WTC11 (cell line): ENCODE results near the gene FBXL13. TPM values are rescaled to one million over a fixed set of nuclear protein-coding genes. Genes with fewer than 3 reads are reported as not detected.
"Not testable (repeated sequence)": the region's sequence is repeated elsewhere in the genome, so short reads cannot be mapped to it uniquely, and the experiment has no call there.

Experiments used
- ATAC-seq: fragments of 200-7000 bp; cut with Tn5 transposase; 2 replicates; pipeline ENCODE4 v1.10.0; 2021; ENCODE audit warnings: mild to moderate bottlenecking, moderate library complexity
- CTCF ChIA-PET: fragments of 300-600 bp; sonication (Branson Sonifier 250); formaldehyde crosslinking; loops from one replicate; lab custom pipeline; 2021; ENCODE audit warnings: antibody characterized with exemption; lab: Charles Lee
- POLR2A ChIA-PET: fragments of 350-600 bp; sonication (Branson Sonifier 250); formaldehyde crosslinking; loops from one replicate; lab custom pipeline; 2021; ENCODE audit warnings: antibody characterized with exemption; lab: Charles Lee
- DNase-seq: peaks from one replicate; pipeline ENCODE4 v3.0.0; 2021; ENCODE audit warnings: low spot score
- H3K27ac Mint-ChIP-seq: 2 replicates; pipeline ENCODE4 v1.8.0; 2021; ENCODE audit warnings: mixed read lengths
- H3K27me3 Mint-ChIP-seq: 2 replicates; pipeline ENCODE4 v1.8.0; 2021; ENCODE audit warnings: low read depth, mild to moderate bottlenecking, moderate library complexity, mixed read lengths
- H3K36me3 Mint-ChIP-seq: 2 replicates; pipeline ENCODE4 v1.8.0; 2021; ENCODE audit warnings: mixed read lengths
- H3K4me1 Mint-ChIP-seq: 2 replicates; pipeline ENCODE4 v1.8.0; 2022; ENCODE audit warnings: mixed read lengths
- H3K4me3 Mint-ChIP-seq: 2 replicates; pipeline ENCODE4 v1.8.0; 2021; ENCODE audit warnings: mild to moderate bottlenecking, moderate library complexity, mixed read lengths
- H3K9me3 Mint-ChIP-seq: 2 replicates; pipeline ENCODE4 v1.8.0; 2021; ENCODE audit warnings: mixed read lengths
- AFF4 ChIP-seq: sonication (generic); formaldehyde crosslinking; IDR thresholded peaks from 2 replicates; pipeline ENCODE4 v1.8.1; 2023; ENCODE audit warnings: mild to moderate bottlenecking, missing genetic modification reagents, borderline replicate concordance
- CTCF ChIP-seq: fragments of 200-600 bp; IDR thresholded peaks from 2 replicates; pipeline ENCODE4 v1.8.0; 2022; ENCODE audit warnings: antibody characterized with exemption
- ESRRA ChIP-seq: sonication (generic); formaldehyde crosslinking; IDR thresholded peaks from 2 replicates; pipeline ENCODE4 v1.8.1; 2022; ENCODE audit warnings: mild to moderate bottlenecking, missing genetic modification reagents, borderline replicate concordance
- ETV6 ChIP-seq: sonication (generic); formaldehyde crosslinking; IDR thresholded peaks from 2 replicates; pipeline ENCODE4 v1.8.1; 2022; ENCODE audit warnings: mild to moderate bottlenecking, missing genetic modification reagents
- FOXJ3 ChIP-seq: sonication (generic); formaldehyde crosslinking; IDR thresholded peaks from 2 replicates; pipeline ENCODE4 v1.9.0; 2021; ENCODE audit warnings: missing genetic modification reagents, mild to moderate bottlenecking, borderline replicate concordance
- FOXP1 ChIP-seq: sonication (generic); formaldehyde crosslinking; IDR thresholded peaks from 2 replicates; pipeline ENCODE4 v1.8.0; 2022; ENCODE audit warnings: missing genetic modification reagents, mild to moderate bottlenecking, moderate library complexity, borderline replicate concordance
- FOXP4 ChIP-seq: sonication (generic); formaldehyde crosslinking; IDR thresholded peaks from 2 replicates; pipeline ENCODE4 v1.8.0; 2022; ENCODE audit warnings: mild to moderate bottlenecking, missing genetic modification reagents
- HMGA2 ChIP-seq: fragments of 250-450 bp; sonication (Bioruptor Pico); IDR thresholded peaks from 2 replicates; pipeline ENCODE4 v1.4.0; 2021; ENCODE audit warnings: mild to moderate bottlenecking, moderate library complexity
- IRF2 ChIP-seq: sonication (generic); formaldehyde crosslinking; IDR thresholded peaks from 2 replicates; pipeline ENCODE4 v1.8.0; 2022; ENCODE audit warnings: low read depth, missing genetic modification reagents, borderline replicate concordance
- NFYB ChIP-seq: sonication (generic); formaldehyde crosslinking; conservative IDR thresholded peaks from 2 replicates; pipeline ENCODE4 v1.8.0; 2022; ENCODE audit warnings: low read depth, missing genetic modification reagents
- NR2C2 ChIP-seq: sonication (generic); formaldehyde crosslinking; IDR thresholded peaks from 2 replicates; pipeline ENCODE4 v1.8.0; 2022; ENCODE audit warnings: mild to moderate bottlenecking, missing genetic modification reagents
- NR3C1 ChIP-seq: sonication (generic); formaldehyde crosslinking; conservative IDR thresholded peaks from 2 replicates; pipeline ENCODE4 v1.8.1; 2023; ENCODE audit warnings: low read depth, mild to moderate bottlenecking, missing genetic modification reagents
- SMAD3 ChIP-seq: sonication (generic); formaldehyde crosslinking; IDR thresholded peaks from 2 replicates; pipeline ENCODE4 v1.8.0; 2022; ENCODE audit warnings: missing genetic modification reagents, mild to moderate bottlenecking, borderline replicate concordance
- STAT6 ChIP-seq: sonication (generic); formaldehyde crosslinking; conservative IDR thresholded peaks from 2 replicates; pipeline ENCODE4 v1.8.1; 2023; ENCODE audit warnings: mild to moderate bottlenecking, low read depth, missing genetic modification reagents, moderate library complexity
- TCF7 ChIP-seq: sonication (generic); formaldehyde crosslinking; IDR thresholded peaks from 2 replicates; pipeline ENCODE4 v1.8.0; 2022; ENCODE audit warnings: mild to moderate bottlenecking, low read depth, missing genetic modification reagents, moderate library complexity
- TEAD1 ChIP-seq: sonication (generic); formaldehyde crosslinking; IDR thresholded peaks from 2 replicates; pipeline ENCODE4 v1.8.0; 2022; ENCODE audit warnings: mild to moderate bottlenecking, missing genetic modification reagents
- TEAD4 ChIP-seq: sonication (generic); formaldehyde crosslinking; IDR thresholded peaks from 2 replicates; pipeline ENCODE4 v1.8.0; 2022; ENCODE audit warnings: mild to moderate bottlenecking, missing genetic modification reagents
- ZBTB21 ChIP-seq: sonication (generic); formaldehyde crosslinking; IDR thresholded peaks from 2 replicates; pipeline ENCODE4 v1.8.1; 2023; ENCODE audit warnings: mild to moderate bottlenecking, missing genetic modification reagents, borderline replicate concordance
- ZNF138 ChIP-seq: sonication (generic); formaldehyde crosslinking; conservative IDR thresholded peaks from 2 replicates; pipeline ENCODE4 v1.8.1; 2022; ENCODE audit warnings: mild to moderate bottlenecking, moderate library complexity, missing genetic modification reagents
- ZNF317 ChIP-seq: sonication (generic); formaldehyde crosslinking; IDR thresholded peaks from 2 replicates; pipeline ENCODE4 v1.8.1; 2023; ENCODE audit warnings: low read depth, mild to moderate bottlenecking, moderate library complexity, missing genetic modification reagents, borderline replicate concordance
- total RNA-seq: library from RNA; stranded (reverse); gene quantifications from 3 replicates; pipeline ENCODE4 v1.2.3, GENCODE V29; 2021

FBXL13 gene
- total RNA-seq, 1 experiment from 2014 or later: 1.7 TPM

GRCh38 chr7:102806613-102807012 lies 268.0 kb downstream of the FBXL13 start:
- peaks cover 7% of the 10 kb centered on the region; the same call in 1 of the 2 replicates for H3K27me3 Mint-ChIP-seq
- H3K36me3 Mint-ChIP-seq: peaks cover 27% of the 10 kb centered on the region
- H3K9me3 Mint-ChIP-seq: peaks cover 35% of the 10 kb centered on the region
- no peak for ATAC-seq
- H3K27ac Mint-ChIP-seq: no peak overlapping the region
- H3K4me3 Mint-ChIP-seq: no peak overlapping the region
- CTCF ChIA-PET: interaction anchor here (0.5 to 1.0 kb wide), 2 partner anchors 255 to 369 kb away, joined by 3 to 6 read pairs; no protein-coding TSS in a partner anchor
- TF ChIP-seq NFYB (CRISPR knock-in tag) (no peak), ZBTB21 (CRISPR knock-in tag) (no peak), NR3C1 (CRISPR knock-in tag) (no peak), FOXP1 (CRISPR knock-in tag) (no peak), SMAD3 (CRISPR knock-in tag) (no peak), ZNF317 (CRISPR knock-in tag) (no peak), NR2C2 (CRISPR knock-in tag) (no peak), FOXJ3 (CRISPR knock-in tag) (no peak), ESRRA (CRISPR knock-in tag) (no peak), TCF7 (CRISPR knock-in tag) (no peak), FOXP4 (CRISPR knock-in tag) (no peak), AFF4 (CRISPR knock-in tag) (no peak), ETV6 (CRISPR knock-in tag) (no peak), HMGA2 (CRISPR knock-in tag) (no peak), TEAD1 (CRISPR knock-in tag) (no peak), CTCF (no peak), ZNF138 (no peak), STAT6 (CRISPR knock-in tag) (no peak), IRF2 (CRISPR knock-in tag) (no peak), TEAD4 (no peak)
- DNase-seq: no peak
- no peaks in the 10 kb centered on the region for H3K4me1 Mint-ChIP-seq
- POLR2A ChIA-PET: no interaction called here

GRCh38 chr7:102795987-102796595 lies 278.5 kb downstream of the FBXL13 start:
- H3K4me3 Mint-ChIP-seq, ATAC-seq, H3K4me1 Mint-ChIP-seq, CTCF ChIA-PET, H3K27me3 Mint-ChIP-seq, POLR2A ChIA-PET, H3K27ac Mint-ChIP-seq, DNase-seq: not testable (repeated sequence)
- Mint-ChIP-seq H3K9me3 (peaks cover 30% of the 10 kb centered on the region), H3K36me3 (peaks cover 24% of the 10 kb centered on the region)

- ATAC-seq, H3K27ac Mint-ChIP-seq, CTCF ChIA-PET, DNase-seq, H3K27me3 Mint-ChIP-seq, H3K36me3 Mint-ChIP-seq, H3K4me3 Mint-ChIP-seq, POLR2A ChIA-PET, H3K4me1 Mint-ChIP-seq: not testable (repeated sequence)
- H3K9me3 Mint-ChIP-seq: peaks cover 15% of the 10 kb centered on the region
Measured at GRCh38 chr7:102794567-102794966, 280.0 kb downstream of the FBXL13 start.

GRCh38 chr7:102791831-102792230 lies 282.8 kb downstream of the FBXL13 start:
- H3K27me3 Mint-ChIP-seq, H3K4me3 Mint-ChIP-seq, H3K9me3 Mint-ChIP-seq, H3K4me1 Mint-ChIP-seq, DNase-seq, H3K27ac Mint-ChIP-seq, POLR2A ChIA-PET, H3K36me3 Mint-ChIP-seq, ATAC-seq, CTCF ChIA-PET: not testable (repeated sequence)
